Measurements from ENCODE around the gene CCL24.
"Not testable (repeated sequence)": the region's sequence is repeated elsewhere in the genome, so short reads cannot be mapped to it uniquely, and the experiment has no call there.

CCL24 gene, protein sequence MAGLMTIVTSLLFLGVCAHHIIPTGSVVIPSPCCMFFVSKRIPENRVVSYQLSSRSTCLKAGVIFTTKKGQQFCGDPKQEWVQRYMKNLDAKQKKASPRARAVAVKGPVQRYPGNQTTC

DNA sequence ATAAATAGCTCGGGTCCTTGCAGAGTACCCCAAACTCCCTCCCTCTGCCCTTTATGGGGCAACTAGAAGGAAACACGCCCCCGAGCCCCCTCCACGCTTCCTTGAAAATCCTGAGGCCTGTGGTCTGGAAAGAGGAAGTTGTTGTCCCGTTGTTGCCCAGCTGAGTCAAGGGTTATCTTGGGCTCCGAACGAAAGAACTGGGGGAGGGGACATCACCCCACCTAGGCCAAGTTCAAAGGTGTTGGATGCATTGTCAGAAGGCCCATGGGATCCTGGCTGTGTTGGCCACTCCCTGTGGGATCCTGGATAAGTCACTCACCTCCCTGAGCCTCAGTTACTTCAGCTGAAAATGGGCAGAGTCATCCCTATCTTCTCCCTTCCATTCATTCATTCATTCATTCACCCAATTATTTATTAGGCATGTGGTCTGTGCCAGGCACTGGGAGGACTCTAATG is at the start of gene CCL24:
TSS of gene CCL24 (minus strand) at position 26 of the 456 bp plus-strand sequence. CDS start 91 bp downstream, outside the sequence.
- DNase-seq = no peak

DNA sequence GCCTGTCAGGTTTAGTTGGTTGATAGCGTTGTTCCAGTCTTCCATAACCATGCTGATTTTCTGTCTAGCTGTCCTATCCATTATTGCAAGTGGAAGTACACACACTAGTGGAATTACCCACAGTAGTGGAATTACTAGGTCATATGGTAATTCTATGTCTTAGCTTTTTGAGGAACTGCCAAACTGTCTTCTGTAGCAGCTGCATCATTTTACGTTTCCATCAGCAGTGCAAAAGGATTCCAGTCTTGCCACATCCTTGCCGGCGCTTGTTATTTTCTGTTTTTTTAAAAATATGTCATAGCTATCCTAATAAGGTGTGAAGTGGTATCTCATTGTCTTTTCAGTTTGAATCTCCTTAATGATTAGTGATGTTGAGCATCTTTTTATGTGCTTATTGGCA is 48.0 kb upstream of the CCL24 start:
- DNase-seq = no peak

DNA sequence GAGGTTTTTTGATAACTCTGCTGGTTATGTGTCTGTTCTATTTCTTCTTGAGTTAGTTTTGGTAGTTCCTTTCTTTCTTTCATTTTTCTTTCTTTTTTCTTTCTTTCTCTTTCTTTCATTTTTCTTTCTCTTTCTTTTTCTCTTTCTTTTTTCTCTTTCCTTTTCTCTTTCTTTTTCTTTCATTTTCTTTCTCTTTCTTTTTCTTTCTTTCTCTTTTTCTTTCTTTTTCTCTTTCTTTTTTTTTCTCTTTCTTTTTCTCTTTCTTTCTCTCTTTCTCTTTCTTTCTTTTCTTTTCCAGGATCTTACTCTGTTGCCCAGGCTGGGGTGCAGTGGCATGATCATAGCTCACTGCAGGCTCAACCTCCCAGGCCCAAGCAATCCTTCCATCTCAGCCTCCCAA is 44.8 kb upstream of the CCL24 start:
- no peak for DNase-seq

DNA sequence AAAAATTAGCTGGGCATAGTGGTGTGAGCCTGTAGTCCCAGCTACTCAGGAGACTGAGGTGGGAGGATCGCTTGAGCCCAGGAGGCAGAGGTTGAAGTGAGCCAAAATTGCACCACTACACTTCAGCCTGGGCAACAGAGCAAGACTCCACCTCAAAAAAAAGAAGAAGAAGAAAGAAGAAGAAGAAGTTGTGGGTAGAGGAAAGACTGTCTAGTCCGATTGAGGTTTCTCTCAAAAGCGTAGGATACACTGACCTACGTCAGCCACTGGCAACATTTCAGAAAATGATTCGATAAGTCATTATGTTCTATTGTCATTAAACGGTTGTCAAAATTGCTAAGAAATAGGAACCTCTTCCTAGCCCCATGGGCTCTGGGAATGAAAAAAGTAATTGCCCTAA is 42.9 kb upstream of the CCL24 start:
- no peak for DNase-seq

DNA sequence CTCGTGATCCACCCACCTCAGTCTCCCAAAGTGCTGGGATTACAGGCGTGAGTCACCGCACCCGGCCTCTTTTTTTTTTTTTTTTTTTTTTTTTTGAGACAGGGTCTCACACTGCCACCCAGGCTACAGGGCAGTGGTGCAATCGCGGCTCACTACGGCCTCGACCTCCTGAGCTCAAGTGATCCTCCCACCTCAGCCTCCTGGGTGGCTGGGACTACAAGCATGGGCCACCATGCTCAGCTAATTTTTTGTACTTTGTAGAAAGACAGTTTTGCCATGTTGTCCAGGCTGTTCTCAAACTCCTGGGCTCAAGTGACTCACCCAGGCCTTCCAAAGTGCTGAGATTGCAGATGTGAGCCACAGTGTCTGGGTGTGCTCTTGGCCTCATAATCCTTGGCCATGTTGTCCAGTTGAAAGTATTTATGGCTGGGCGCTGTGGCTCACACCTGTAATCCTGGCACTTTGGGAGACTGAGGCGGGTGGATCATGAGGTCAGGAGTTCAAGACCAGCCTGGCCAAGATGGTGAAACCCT is 41.3 kb upstream of the CCL24 start:
- DNase-seq = not testable (repeated sequence)

DNA sequence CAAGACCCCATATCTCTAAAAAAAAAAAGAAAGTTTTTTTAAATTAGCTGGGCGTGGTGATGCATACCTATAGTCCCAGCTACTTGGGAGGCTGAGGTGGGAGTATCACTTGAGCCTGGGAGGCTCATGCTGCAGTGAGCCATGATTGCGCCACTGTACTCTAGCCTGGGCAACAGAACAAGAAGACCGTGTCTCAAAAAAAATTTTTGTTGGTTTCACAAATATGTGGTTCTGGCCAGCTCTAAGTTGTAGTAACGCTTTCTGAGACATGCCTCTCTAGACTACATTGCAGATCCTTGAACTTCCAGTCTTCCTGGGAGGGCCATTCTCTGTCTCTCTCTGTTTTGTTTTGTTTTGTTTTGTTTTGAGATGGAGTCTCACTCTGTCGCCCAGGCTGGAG is 40.6 kb upstream of the CCL24 start:
- no peak for DNase-seq

DNA sequence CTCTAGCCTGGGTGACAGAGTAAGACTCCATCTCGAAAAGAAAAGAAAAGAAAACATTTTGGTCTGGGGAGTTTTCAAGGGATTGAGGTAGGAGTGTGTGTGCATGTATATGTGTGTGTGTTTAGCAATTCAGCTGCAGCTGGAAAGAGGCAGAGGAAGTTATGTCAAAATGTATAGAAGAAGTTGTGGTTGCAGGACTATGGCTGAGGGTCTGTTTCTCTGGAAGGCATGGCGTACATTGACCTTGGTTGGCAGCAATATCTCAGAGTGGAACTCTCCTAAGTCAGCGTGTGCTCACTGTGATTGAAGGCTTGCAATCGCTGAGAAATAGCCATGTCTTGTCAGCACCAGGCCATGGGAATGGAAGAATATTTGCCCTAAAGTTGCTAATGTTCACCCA is 36.6 kb upstream of the CCL24 start:
- DNase-seq = no peak

DNA sequence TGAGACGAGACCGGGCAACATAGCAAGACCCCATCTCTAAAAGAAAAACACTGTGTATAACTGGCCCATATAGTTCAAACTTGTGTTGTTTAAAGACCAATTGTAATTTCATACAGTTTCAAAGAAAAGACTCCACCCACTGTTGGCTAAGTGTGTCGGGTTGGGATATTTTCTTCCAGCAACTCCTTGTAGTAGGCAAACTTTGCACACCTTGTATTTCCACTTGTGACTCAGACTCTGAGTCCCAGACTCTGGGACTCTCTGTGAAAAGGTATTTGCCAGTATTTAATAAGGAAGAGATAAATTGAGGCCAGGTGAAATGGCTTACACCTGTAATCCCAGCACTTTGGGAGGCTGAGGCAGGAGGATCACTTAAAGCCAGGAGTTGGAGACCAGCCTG is 36.0 kb upstream of the CCL24 start:
- DNase-seq = no peak

DNA sequence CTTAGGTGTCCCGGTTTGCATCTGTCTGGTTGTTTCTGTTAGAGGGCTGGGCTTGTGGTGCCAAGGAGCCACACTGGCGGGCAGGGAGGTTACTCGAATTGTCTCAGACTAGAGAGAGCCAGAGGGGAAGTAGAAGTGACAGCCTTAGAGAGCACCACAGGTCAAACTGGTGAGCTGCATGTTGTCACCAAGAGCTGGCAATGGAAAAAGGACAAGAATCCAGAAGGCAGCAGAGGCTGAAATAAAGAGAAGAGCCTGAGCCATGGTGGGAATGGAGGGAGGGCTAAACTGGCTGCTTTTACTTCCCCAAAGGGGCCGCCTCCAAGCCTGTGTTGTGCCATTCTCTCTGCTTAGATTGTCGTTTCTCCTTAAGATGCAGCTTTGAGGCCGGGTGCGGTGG is 34.1 kb upstream of the CCL24 start:
- no peak for DNase-seq

DNA sequence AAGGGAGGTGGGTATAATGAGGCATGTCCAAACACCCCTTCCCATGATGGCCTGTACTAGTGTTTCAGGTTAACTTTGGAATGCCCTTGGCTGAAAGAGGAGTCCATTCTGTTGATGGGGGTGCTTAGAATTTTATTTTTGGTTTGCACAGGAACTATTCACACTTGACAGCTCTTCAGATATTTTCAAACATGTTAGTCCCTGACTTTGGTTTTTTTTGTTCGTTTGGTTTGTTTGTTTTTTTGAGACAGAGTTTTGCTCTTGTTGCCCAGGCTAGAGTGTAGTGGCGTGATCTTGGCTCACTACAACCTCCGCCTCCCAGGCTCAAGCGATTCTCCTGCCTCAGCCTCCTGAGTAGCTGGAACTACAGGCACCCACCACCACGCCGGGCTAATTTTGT is 31.5 kb upstream of the CCL24 start:
- DNase-seq = not testable (repeated sequence)

DNA sequence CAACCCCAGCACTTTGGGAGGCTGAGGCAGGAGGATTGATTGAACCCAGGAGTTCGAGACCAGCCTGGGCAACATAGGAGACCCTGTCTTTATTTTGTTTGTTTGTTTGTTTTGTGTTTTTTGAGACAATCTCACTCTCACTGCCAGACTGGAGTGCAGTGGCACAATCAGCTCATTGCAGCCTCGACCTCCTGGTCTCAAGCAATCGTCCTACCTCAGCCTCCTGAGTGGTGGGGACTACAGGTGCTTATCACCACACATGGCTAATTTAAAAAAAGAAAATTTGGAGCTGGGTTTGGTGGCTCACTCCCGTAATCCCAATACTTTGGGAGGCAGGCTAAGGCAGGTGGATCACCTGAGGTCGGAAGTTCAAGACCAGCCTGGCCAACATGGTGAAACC is 30.6 kb upstream of the CCL24 start:
- DNase-seq = no peak

DNA sequence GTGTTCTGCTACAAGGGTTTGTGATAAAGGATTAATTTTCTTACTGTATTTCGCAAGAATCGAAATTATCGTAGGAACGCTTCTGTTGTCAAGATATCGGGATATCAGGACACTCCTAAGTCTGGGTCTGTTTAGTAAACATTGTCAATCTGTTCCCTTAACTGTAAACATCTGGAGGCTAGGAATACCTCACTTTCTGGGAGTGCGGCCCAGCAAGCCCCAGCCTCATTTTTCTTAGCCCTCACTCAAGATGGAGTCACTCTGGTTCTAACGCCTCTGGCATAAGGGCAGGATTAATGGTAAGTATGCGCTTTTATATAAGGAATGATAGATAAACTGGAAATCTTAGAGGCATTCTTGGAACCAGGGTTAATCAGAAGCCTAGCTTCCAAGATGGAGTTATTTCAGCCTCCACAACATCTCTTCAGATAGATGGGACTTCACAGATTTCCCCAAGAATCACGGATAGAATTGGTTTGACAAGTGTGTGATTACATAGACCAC is 30.1 kb upstream of the CCL24 start:
- no peak for DNase-seq

DNA sequence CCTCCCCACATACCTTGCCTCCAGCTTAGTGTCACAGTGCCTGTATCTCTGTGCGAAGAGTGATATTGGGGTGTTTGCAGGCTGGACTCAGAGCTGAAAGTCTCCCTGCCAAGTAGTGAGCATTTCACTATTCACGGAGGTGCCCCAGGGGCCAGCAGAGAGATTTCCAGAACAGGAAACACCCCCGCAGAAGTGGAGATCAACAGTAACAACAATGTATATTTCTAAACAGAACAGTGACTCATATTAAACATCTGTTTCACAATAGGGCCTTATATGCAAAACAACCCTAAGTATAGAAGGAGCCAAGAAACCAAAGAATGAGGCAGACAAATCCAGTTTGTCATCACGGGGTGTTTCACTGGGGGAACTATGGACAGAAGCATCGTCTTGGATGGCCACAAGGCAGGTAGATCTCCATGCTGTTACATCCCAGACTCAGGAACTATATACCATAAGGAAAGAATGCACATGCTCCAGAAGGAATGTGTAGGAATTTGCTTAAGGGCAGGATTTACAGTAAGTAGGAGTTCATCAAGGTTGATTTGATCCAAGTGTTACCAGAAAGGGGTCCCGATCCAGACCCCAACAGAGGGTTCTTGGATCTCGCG is 29.3 kb upstream of the CCL24 start:
- DNase-seq = no peak

DNA sequence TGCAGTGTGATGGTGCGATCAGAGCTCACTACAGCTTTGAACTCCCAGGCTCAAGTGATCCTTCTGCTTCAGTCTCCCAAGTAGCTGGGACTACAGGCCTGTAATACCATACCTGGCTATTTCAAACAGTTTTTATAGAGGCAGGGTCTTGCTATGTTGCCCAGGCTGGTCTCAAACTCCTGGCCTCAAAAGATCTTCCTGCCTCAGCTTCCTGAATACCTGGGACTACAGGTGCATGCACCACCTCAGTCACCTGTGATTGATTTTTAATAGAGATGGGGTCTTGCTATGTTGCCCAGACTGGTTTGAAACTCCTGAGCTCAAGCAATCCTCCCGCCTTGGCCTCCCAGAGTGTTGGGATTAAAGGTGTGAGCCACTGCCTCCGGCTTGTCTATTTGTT is 26.4 kb upstream of the CCL24 start:
- no peak for DNase-seq

DNA sequence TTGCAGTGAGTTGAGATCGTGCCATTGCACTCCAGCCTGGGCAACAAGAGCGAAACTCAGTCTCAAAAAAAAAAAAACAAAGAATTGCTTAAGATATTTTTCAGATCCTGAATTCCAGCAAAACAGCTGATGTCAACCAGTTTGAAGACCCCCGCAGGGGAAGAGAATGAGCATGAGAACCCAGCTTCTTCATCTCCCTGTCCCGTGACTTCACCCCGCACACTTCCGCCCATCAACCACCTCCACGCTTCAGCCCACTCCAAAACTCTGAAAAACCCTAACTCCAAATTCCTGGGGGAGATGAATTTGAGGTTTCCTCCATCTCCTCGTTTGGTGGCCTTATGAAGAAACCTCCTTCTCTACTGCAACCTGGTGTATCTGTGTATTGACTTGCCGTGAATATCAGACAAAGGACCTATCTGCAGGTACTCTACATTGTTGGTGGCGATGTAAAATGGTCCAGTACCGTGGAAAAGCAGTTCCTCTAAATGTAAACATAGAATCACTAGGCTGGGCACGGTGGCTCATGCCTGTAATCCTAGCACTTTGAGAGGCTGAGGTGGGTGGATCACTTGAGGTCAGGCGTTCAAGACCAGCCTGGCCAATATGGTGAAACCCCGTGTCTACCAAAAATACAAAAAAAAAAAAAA is 24.8 kb upstream of the CCL24 start:
- DNase-seq = not testable (repeated sequence)

DNA sequence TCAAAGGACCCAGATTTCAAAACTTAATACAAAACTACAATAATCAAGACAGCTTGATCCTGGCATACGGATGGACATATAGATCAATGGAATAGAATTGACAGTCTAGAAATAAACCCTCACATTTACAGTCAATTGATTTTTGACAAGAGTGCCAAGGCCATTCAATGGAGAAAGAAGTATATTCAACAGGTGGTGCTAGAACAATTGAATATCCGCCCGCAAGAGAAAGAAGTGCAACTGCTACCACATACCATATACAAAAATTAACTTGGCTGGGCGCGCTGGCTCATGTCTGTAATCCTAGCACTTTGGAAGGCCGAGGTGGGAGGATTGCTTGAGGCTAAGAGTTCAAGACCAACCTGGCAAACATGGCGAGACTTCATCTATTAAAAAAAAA is 23.2 kb upstream of the CCL24 start:
- no peak for DNase-seq

DNA sequence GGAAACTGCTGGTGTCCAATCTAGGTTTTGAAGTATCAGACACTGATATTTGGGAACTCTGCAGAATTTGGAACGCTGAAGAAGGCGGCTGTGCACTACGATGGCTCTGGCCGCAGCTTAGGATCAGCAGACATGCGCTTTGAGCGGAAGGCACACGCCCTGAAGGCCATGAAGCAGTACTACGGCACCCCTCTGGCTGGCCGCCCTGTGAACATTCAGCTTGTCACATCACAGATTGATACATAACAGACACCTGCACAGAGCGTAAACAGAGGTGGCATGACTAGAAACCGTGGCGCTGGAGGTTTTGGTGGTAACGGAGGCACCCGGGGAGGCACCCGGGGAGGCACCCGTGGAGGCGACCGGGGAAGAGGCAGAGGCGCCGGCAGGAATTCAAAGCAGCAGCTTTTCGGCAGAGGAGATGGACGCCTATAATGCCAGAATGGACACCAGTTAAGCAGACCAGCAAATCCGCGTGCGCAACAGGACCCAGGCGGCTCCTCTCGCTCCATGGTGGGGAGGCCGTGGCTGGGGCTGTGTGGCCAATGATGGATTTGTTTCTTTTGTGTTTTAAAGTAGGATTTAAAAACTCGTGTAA is 22.2 kb upstream of the CCL24 start:
- DNase-seq = no peak

DNA sequence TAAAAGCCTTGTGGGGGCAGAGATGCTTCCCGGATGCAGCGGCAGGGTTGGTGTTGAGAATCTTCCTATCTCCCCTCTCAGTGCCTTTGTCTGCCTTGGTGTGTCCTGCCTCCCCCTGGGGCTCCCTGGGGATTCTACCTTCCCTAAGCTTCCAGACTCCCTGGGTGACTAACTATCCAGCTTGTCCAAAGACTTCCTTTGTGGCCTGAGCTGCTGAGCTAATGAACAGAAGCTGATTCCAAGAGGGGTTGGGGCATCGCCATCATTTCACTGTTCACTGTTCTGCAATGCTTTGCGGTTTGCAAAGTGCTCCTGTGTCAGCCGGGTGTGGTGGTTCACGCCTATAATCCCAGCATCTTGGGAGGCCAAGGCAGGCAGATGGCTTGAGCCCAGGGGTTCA is 20.1 kb upstream of the CCL24 start:
- not testable (repeated sequence) for DNase-seq

DNA sequence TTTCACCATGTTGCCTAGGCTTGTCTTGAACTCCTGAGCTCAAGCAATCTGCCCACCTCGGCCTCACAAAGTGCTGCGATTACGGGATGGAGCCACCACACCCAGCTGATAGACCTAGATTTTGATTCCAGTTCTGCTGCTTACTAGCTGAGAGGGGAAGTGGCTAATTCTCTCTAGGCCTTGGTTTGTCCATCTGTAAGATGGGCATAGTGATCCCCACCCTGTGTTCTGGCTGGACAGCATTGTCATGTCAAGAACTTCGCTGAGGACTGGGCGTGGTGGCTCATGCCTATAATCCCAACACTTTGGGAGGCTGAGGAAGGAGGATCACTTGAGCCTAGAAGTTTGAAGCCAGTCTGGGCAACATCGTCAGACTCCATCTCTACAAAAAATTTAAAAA is 17.4 kb upstream of the CCL24 start:
- DNase-seq = no peak

DNA sequence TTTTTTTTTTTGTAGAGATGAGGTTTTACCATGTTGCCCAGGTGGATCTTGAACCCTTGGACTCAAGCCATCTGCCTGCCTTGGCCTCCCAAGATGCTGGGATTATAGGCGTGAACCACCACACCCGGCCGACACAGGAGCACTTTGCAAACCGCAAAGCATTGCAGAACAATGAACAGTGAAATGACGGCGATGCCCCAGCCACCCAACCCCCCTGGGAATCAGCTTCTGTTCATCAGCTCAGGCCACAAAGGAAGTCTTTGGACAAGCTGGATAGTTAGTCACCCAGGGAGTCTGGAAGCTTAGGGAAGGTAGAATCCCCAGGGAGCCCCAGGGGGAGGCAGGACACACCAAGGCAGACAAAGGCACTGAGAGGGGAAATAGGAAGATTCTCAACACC is 16.1 kb upstream of the CCL24 start:
- DNase-seq = not testable (repeated sequence)

DNA sequence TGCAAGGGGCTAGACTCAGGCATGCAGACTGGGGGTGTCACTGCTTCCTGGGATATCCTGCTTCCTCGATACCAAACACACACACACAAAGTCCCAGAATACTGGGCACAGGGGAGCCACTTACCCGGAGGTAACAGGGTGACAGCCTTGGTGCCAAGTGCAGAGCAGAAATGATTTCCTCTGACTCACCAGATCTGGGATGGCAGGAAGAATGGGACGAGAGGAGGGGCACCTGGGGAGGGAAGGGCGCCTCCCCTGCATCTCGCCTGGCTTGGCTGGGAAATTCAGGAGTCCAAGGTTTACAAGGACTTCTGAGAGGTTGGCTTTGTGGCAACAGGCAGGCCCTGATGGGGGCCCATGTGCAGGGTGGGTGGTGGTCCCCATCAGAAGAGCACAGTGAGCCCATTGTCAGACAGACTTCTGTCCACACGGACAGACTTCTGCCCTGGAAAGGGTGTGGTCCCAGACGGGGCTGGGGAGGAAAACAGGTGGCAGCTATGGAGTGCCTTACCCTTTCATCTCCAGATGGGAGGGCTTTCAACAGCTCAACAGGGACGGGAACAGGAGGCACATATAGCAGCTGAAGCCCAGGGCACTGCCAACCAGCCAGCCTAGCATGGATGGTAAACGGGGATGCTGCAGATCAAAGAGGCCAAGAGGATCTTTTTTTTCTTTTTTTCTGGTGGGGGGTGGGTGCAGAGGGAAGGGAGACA is 9.7 kb upstream of the CCL24 start:
- no peak for DNase-seq

DNA sequence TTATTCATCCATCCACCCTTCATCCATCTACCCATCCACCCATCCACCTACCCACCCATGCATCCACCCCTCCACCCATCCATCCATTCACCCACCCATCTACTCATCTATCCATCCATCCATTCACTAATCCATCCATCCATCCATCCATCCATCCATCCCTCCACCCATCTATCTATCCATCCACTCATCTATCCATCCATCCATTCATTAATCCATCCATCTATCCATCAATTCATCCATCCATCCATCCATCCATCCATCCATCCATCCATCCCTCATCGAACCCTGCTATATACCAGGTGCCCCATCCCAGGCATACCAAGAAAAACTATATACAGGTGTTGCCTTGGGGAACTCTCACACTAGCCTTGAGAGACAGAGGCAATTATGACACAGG is 7.1 kb upstream of the CCL24 start:
- no peak for DNase-seq

DNA sequence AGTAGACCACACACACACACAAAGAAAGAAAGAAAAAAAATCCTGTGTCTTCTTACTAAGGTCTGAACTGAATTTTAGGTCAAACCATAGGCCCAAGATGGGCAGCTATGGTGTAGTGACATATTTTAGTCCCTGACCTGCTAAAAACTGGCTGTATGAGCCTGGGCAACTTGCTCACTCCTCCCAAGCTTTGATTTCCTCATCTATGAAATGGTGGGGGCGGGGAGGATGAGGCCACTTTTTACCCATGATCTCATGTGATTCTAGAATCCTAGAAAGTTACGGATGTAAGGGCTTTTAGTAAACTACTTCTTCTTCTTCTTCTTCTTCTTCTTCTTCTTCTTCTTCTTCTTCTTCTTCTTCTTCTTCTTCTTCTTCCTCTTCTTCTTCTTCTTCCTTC is 6.1 kb upstream of the CCL24 start:
- DNase-seq = no peak
